Measurements from ENCODE around the gene SRRM1. TPM values are rescaled to one million over a fixed set of nuclear protein-coding genes. Genes with fewer than 3 reads are reported as not detected.
A peak's percentile ranks its signal among the peaks of the same experiment; 100 is the strongest.
"Not testable (repeated sequence)": the region's sequence is repeated elsewhere in the genome, so short reads cannot be mapped to it uniquely, and the experiment has no call there.

SRRM1 gene
- total RNA-seq, 1 donor from 2014 or later, result 199 TPM

- no peaks in the 10 kb centered on the region for H3K27me3 Mint-ChIP-seq
- H3K4me1 Mint-ChIP-seq (ENCODE audit: low read depth), result no peaks in the 10 kb centered on the region
- no peak overlapping the region for H3K4me3 Mint-ChIP-seq (ENCODE audit: low read depth)
- H3K27ac Mint-ChIP-seq, result no peak overlapping the region
- DNase-seq (ENCODE audit: low spot score, unreplicated experiment), result no peak
- TF ChIP-seq, protein P1, sequence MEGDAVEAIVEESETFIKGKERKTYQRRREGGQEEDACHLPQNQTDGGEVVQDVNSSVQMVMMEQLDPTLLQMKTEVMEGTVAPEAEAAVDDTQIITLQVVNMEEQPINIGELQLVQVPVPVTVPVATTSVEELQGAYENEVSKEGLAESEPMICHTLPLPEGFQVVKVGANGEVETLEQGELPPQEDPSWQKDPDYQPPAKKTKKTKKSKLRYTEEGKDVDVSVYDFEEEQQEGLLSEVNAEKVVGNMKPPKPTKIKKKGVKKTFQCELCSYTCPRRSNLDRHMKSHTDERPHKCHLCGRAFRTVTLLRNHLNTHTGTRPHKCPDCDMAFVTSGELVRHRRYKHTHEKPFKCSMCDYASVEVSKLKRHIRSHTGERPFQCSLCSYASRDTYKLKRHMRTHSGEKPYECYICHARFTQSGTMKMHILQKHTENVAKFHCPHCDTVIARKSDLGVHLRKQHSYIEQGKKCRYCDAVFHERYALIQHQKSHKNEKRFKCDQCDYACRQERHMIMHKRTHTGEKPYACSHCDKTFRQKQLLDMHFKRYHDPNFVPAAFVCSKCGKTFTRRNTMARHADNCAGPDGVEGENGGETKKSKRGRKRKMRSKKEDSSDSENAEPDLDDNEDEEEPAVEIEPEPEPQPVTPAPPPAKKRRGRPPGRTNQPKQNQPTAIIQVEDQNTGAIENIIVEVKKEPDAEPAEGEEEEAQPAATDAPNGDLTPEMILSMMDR (IDR thresholded peaks at IDR 0.05; ENCODE audit: unreplicated experiment), result no peak
- no peaks in the 10 kb centered on the region for H3K9me3 Mint-ChIP-seq (ENCODE audit: low read depth)
- no peaks in the 10 kb centered on the region for H3K36me3 Mint-ChIP-seq (ENCODE audit: insufficient read depth)
Observed at GRCh38 chr1:24699628-24700027, 56.5 kb downstream of the SRRM1 start.

- H3K27ac Mint-ChIP-seq, result no peak overlapping the region
- no peaks in the 10 kb centered on the region for H3K36me3 Mint-ChIP-seq (ENCODE audit: insufficient read depth)
- no peaks in the 10 kb centered on the region for H3K27me3 Mint-ChIP-seq
- peaks cover 10% of the 10 kb centered on the region for H3K4me1 Mint-ChIP-seq (ENCODE audit: low read depth)
- no peak overlapping the region for H3K4me3 Mint-ChIP-seq (ENCODE audit: low read depth)
- H3K9me3 Mint-ChIP-seq (ENCODE audit: low read depth), result no peaks in the 10 kb centered on the region
- TF ChIP-seq, protein P1 (IDR thresholded peaks at IDR 0.05; ENCODE audit: unreplicated experiment), result no peak
- no peak for DNase-seq (ENCODE audit: low spot score, unreplicated experiment)
Observed at GRCh38 chr1:24702511-24703293, 59.6 kb downstream of the SRRM1 start.

DNA sequence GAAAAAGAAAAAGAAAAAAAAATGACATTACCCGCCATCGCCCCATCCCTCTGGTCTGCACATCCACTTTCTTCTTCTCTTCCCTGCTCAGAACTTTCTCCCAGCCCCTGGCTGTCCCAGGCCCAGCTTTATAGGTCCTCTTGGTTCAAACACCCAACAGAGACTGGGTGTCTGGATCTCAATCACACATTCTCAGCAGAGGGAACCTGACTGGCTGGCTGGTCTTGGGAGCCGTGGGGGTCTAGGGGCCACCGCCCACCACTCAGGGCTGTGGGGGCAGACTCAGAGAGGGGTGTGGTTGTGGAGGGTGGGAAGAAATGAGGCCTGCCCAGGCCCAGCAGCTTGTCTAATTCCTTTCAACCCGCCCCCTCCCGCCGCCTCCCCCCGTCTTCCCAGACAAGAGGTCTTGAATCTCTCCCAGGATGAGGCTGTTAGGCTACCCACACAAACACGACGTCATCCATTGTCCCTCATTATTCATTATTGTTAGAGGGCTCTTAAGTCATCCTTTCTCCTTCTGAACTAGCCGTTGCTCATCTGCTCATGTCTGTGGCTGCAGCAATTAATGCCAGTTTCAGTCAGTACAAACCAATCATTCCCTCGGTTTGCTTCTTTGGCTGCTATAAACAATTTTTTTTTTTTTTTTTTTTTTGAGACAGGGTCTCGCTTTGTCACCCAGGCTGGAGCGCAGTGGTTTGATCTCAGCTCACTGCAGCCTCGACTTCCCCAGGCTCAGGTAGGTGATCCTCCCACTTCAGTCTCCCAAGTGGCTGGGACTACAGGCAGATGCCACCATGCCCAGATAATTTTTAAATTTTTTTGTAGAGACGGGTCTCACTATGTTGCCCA is 61.5 kb downstream of the SRRM1 start:
- Mint-ChIP-seq H3K9me3 (ENCODE audit: low read depth) (no peaks in the 10 kb centered on the region), H3K27me3 (no peaks in the 10 kb centered on the region), H3K4me1 (ENCODE audit: low read depth) (peaks cover 10% of the 10 kb centered on the region), H3K36me3 (ENCODE audit: insufficient read depth) (no peaks in the 10 kb centered on the region), H3K4me3 (ENCODE audit: low read depth) (peak overlapping the region; percentile 62), H3K27ac (peak overlapping the region; percentile 95)
- no peak for DNase-seq (ENCODE audit: low spot score, unreplicated experiment)
- TF ChIP-seq, protein P1 (IDR thresholded peaks at IDR 0.05; ENCODE audit: unreplicated experiment), result no peak

GRCh38 chr1:24705260-24706073 is 62.4 kb downstream of the SRRM1 start:
- TF ChIP-seq, protein P1 (IDR thresholded peaks at IDR 0.05; ENCODE audit: unreplicated experiment), result no peak
- Mint-ChIP-seq H3K4me3 (ENCODE audit: low read depth) (peak overlapping the region; percentile 62), H3K27ac (peak overlapping the region; percentile 95), H3K9me3 (ENCODE audit: low read depth) (no peaks in the 10 kb centered on the region), H3K36me3 (ENCODE audit: insufficient read depth) (no peaks in the 10 kb centered on the region), H3K27me3 (no peaks in the 10 kb centered on the region), H3K4me1 (ENCODE audit: low read depth) (peaks cover 10% of the 10 kb centered on the region)
- peak; percentile 67 for DNase-seq (ENCODE audit: low spot score, unreplicated experiment)

DNA sequence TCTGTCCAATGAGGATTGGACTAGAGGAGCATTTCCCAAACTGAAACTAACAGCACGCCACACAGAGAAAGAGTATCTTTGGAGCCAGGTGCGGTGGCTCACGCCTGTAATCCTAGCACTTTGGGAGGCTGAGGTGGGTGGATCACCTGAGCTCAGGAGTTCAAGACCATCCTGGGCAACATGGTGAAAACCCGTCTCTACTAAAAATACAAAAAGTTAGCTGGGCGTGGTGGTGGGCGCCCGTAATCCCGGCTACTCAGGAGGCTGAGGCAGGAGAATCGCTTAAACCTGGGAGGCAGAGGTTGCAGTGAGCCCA is 62.9 kb downstream of the SRRM1 start:
- not testable (repeated sequence) for DNase-seq (ENCODE audit: low spot score, unreplicated experiment); H3K9me3 Mint-ChIP-seq (ENCODE audit: low read depth); H3K27me3 Mint-ChIP-seq; H3K36me3 Mint-ChIP-seq (ENCODE audit: insufficient read depth)
- Mint-ChIP-seq H3K4me1 (ENCODE audit: low read depth) (peaks cover 10% of the 10 kb centered on the region), H3K4me3 (ENCODE audit: low read depth) (peak overlapping the region; percentile 62), H3K27ac (peak overlapping the region; percentile 95)

Data from progenitor cell of endocrine pancreas (in vitro differentiated cells).